AG04450 (cell line): ENCODE results near the gene TRIM39. TPM values are rescaled to one million over a fixed set of nuclear protein-coding genes. Genes with fewer than 3 reads are reported as not detected.

Source experiments
- CTCF ChIA-PET: fragments of 300-600, 350-600 bp; formaldehyde crosslinking; extraction: SDS; loops from one replicate; lab custom pipeline; 2022; ENCODE audit warnings: antibody characterized with exemption, inconsistent platforms; lab: Charles Lee
- POLR2A ChIA-PET: fragments of 350-600 bp; formaldehyde crosslinking; extraction: SDS; loops from one replicate; lab custom pipeline; 2021; ENCODE audit warnings: antibody characterized with exemption, inconsistent platforms; lab: Yijun Ruan, JAX
- DNase-seq: peaks from one replicate; pipeline ENCODE4 v3.0.0-alpha.2; 2011; ENCODE audit warnings: low read depth, low spot score
- H3K27ac ChIP-seq: one replicate; pipeline ENCODE4 v1.5.1; 2012; ENCODE audit warnings: low read depth, low read length, control low read depth
- H3K27me3 ChIP-seq: one replicate; pipeline ENCODE4 v1.6.0; 2012; ENCODE audit warnings: low read length; ENCODE audit not compliant: control insufficient read depth, insufficient read depth
- H3K4me3 ChIP-seq: 2 replicates; pipeline ENCODE4 v1.5.1; 2011; ENCODE audit warnings: mild to moderate bottlenecking, low read depth, low read length, control low read depth
- H3K9me3 ChIP-seq: 2 replicates; pipeline ENCODE4 v1.5.1; 2012; ENCODE audit warnings: low read length; ENCODE audit not compliant: control insufficient read depth, insufficient read depth
- CTCF ChIP-seq: IDR thresholded peaks from 2 replicates; pipeline ENCODE4 v1.5.1; 2011; ENCODE audit warnings: low read depth, low read length, control low read depth, inconsistent platforms
- polyA plus RNA-seq: library from polyadenylated mRNA; depleted of rRNA; stranded (reverse); fragments of >200 nt; gene quantifications from 2 replicates; pipeline ENCODE4 v1.2.3, GENCODE V29; 2011

The TRIM39 gene
- polyA plus RNA-seq, 1 experiment, result 6.7 TPM

- Histone ChIP-seq H3K9me3 (no peaks in the 10 kb centered on the region), H3K27ac (no peak overlapping the region), H3K4me3 (no peak overlapping the region), H3K27me3 (no peaks in the 10 kb centered on the region)
- no peak for DNase-seq
- POLR2A ChIA-PET, result no interaction called here
- CTCF ChIA-PET, result no interaction called here
- TF ChIP-seq CTCF, result no peak
Observed at GRCh38 chr6:30321692-30322388, 4.9 kb upstream of the TRIM39 start.

- no peaks in the 10 kb centered on the region for H3K27me3 ChIP-seq
- H3K27ac ChIP-seq, result peak overlapping the region; percentile 49
- no peaks in the 10 kb centered on the region for H3K9me3 ChIP-seq
- ChIA-PET CTCF (no interaction called here), POLR2A (interaction anchor here (0.6 kb wide), 1 partner anchor 23 kb away, joined by 7 read pairs; no protein-coding TSS in a partner anchor)
- DNase-seq, result no peak
- no peak for TF ChIP-seq CTCF
- H3K4me3 ChIP-seq, result no peak overlapping the region
Observed at GRCh38 chr6:30322527-30323501, 3.9 kb upstream of the TRIM39 start.

GRCh38 chr6:30323806-30324205, 2.9 kb upstream of the TRIM39 start:
- ChIA-PET POLR2A (no interaction called here), CTCF (interaction anchor here (0.6 to 1.3 kb wide), 2 partner anchors 35 to 220 kb away, joined by 3 read pairs; no protein-coding TSS in a partner anchor)
- Histone ChIP-seq H3K27ac (no peak overlapping the region), H3K4me3 (no peak overlapping the region), H3K27me3 (no peaks in the 10 kb centered on the region), H3K9me3 (no peaks in the 10 kb centered on the region)
- DNase-seq, result no peak
- no peak for TF ChIP-seq CTCF

GRCh38 chr6:30325150-30325872, 1.4 kb upstream of the TRIM39 start:
- ChIA-PET POLR2A (interaction anchor here (1.9 kb wide), 1 partner anchor 112 kb away, joined by 6 read pairs; the partner anchor contains the start of gene TRIM26), CTCF (interaction anchor here (0.6 to 2.2 kb wide), 5 partner anchors 33 to 178 kb away, joined by 3 to 7 read pairs (median 4); no protein-coding TSS in a partner anchor)
- Histone ChIP-seq H3K27me3 (no peaks in the 10 kb centered on the region), H3K9me3 (no peaks in the 10 kb centered on the region), H3K27ac (peak overlapping the region; percentile 93), H3K4me3 (peak overlapping the region; percentile 67)
- TF ChIP-seq CTCF, result no peak
- no peak for DNase-seq
